HG03097 (cell line): ENCODE measurements around the gene CHRNA5.

Source experiments
- ATAC-seq: cut with Tn5 transposase; IDR thresholded peaks from one replicate; pipeline ENCODE4 v1.9.1; 2021; ENCODE audit not compliant: unreplicated experiment, low FRiP score

The CHRNA5 gene

DNA sequence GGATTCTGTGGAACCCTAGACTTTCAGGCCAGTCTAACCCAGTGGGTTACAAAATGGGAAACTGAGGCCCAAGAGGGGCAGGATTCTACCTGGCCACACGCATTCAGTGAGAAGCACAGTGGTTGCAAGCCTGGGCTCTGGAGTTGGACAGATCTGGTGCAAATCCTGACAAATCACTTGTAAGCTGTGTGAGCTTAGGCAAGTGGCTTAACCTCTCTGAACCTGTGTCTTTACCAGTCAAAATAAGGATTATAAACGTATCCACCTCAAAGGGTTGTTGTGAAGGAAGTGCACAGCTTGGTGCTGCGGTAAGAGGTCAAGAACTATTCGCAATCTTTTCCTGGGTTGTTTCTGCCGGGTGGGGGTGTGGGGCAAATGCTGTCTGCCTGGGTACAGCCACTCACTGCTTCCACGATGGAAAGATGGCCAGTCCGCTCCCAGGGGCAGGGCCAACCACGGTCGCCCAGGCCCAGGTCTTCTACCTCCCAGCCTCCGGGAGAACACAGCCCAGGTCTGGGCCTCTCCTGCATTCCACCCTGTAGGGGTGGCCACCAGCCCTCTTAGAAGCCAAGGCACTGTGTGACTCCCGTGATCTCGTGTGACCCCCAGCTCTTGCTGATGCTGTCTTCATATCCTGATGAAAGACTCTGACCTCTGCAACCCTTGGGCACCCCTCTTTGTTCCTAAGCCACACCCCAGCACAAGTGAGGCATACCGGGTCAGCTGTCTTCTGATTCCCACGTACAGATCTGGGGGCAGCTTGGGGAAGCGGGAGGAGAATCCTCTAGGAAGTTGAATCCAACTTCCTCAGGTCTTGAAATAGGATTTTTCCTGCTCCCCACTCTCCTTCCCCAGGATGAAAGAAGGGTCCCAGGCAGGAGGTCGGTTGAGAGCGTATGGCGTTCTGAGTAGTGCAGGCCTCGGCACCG, 54.0 kb downstream of the CHRNA5 start:
- no peak for ATAC-seq

GRCh38 chr15:78620021-78620526, 54.8 kb downstream of the CHRNA5 start:
- ATAC-seq, result no peak

DNA sequence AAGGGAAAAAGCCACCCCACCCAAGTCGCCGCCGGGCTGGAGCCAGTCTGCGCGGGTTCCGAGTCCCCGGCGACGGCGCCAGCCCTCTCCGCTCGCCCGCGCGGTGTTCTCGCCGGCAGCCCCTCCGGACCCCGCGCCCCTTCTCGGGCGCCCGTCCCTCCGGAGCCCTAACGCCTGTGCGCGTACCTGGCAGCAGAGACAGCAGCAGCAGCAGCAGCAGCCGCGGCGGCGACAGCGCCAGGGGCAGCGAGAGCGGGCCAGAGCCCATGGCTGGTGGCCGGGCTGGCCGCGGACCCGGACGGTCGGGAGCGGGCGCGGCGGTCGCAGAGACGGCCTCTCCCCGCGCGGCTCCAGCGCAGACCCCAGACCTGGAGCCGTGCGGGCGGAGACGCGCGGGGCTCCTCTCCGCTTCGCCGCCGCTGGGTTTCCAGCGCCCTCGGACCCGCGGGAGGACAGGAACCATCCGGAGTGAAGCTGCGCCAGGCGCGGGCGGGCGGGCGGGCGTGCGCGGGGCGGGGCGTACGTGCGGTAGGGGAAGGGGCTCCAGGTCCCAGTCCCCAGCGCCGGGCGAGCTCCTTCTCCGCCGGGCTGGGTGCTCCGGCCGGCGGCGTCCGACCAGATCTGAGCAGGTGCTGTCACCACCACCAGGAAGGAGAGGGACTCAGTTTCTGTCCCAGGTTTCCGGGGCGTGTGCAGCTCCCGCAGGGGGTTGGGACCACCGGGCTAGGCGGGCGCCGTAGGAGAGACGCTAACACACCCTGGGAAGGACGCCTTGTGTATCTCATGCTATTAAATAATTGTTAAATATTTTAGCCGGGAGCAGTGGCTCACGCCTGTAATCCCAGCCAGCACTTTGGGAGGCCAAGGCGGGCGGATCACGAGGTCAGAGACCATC, 55.5 kb downstream of the CHRNA5 start, which contains the start of gene CHRNA3:
CHRNA3 (minus strand) TSS at position 470 of the 895 bp plus-strand sequence; CDS start at position 268, 202 bp downstream.
- no peak for ATAC-seq

DNA sequence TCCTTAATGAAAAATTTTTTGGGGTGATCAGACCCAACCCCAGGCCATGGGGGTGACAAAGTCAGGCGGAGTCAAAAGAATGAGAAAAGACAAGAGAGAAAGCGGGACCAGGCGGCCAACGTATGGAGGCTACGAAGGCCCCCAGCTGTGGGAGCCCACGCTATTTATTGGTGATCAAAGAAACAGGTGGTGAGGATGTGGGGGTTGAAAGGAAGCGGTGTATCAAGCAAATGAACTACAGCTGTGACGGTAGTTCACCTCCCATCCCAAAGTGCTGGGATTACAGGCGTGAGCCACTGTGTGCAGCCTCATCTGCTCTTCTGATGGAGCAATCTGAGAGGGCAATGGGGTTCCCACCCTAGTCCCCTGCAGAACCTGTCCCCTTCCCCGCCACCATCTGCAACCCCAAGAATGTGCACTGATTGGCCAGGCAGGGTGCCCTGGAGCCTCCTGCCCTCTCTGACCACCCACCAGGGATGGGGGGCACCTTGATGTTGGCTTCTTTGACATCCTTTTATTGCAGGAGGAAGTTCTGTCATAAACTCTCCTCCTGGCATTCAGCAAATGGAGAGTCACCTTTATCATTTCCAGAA, 56.6 kb downstream of the CHRNA5 start:
- no peak for ATAC-seq

DNA sequence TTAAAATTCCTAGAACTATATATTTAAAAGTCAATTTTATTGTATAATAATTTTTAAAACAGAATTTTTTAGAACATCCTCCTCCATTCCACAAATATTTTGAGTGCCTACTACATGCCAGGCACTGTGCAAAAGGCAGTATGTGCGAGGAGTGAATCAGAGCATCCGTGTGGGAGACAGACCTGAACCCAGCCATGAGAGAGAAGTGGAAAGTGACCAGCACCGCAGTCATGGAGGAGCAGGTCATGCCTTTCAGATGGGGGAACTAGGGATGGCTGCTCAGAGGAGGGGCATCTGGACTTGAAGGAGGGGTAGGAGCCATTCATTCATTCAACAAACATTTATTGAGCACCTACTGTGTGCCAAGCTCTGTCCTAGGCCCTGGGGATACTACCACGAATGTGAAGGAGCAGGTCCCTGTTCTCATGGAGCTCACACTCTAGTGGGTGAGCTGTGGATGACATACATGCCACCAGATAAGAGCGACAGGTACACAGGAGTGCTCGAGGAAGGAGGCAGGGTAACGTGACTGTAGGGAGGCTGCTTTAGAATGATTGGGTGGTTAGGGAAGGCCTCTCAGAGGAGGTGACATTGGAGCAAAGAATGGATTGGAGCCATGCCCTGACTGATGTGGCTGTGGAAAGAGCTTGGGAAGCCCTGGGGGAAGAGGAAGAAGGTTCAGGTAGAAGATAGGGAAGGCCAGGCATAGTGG, 58.6 kb downstream of the CHRNA5 start:
- no peak for ATAC-seq

DNA sequence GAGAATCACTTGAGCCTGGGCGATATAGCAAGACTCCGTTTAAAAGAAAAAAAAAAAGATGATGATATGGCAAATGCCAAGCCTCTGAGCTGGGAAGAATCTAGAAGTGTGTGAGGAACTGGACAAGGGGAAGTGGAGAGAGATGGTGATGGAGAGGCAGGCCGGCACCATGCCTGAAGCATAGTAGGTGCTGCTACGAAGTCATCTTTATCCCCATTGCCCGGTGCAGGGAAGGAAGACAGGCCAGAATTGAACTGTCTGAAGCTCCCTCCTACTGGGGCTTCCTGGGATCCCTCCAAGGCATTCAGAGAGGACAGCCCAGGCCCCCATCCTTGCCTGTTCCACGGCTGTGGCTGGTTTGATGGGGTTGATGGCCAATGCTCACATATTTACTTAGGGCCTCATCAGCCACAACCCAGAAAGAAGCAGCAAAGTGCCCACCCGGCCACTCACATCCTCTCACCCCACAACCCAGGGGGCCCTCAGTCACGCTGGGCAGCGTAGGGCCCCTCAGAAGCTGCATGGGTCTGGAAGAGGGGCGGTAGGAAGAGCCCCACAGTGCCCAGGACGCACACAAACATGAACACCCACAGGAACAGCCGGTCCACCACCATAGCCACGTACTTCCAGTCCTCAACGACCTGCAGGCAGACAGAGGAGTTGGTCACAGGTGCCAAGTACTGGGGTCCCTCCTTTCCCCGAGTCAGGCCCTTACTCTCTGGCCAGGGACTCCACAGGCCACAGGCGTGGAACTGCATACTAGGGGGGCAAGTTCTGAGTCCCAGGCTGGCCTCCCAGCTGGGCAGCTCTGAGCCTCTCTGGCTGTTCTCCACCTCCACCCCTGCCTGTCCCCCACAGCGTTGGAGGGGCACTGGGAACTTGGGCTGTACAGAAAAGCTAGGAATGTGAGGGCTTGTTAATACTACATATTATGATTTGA, 59.6 kb downstream of the CHRNA5 start:
- no peak for ATAC-seq

DNA sequence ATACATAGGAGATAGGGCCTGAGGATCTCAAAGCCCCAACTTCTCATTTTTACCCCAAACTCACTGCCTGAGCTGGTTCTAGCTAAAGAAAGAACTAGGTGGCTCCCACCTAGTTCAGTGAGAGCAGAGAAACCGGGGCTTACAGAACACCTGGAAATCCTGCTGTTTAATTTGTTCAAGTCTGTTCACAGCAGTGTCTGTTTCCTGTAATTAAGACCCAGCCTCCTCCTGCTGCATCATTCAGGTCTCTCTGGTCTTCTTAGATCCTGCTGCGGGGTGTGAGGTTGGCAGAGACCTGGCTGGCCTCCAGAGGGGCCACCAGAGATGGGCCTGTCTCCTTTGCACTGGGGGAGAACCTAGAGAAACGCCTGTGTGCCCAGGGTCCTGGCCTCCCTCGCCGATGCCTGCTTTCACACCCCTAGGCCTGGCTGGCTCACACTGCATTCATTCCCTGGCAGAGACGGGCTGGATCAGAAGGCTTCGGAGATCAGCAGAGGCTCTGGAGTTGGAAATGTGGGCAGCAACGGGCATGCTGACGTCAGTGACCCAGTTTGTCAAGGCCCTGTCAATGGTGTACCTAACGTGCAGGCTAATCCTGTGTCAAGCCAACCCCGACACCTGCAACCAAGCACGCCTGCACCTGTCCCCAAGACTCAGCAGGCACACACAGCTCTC, 60.4 kb downstream of the CHRNA5 start:
- no peak for ATAC-seq

GRCh38 chr15:78626381-78626995, 61.2 kb downstream of the CHRNA5 start:
- no peak for ATAC-seq

- ATAC-seq, result no peak
Measured at GRCh38 chr15:78627348-78627747, 62.0 kb downstream of the CHRNA5 start.

DNA sequence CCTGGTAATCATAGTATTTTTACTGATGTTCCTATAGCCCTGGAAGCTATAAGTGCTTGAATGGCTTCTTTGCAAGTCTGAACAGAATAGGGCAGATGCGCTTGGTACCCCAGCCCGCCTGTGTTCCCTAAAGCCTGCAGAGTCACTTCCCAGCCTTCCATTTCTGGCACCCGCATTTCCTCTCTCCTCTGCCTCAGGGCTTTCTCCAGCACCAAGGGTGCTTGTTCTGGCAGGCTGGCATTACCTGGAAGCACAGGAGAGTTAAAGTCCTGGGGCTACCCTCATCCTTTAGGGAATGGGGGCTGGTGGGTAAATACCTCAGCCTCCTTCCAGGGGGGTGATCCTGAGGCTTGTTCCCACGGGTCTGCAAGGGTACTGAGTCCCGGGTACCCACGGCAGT, 62.9 kb downstream of the CHRNA5 start:
- no peak for ATAC-seq

- no peak for ATAC-seq
Measured at GRCh38 chr15:78629031-78629715, 63.9 kb downstream of the CHRNA5 start.

GRCh38 chr15:78629716-78630065, 64.4 kb downstream of the CHRNA5 start:
- ATAC-seq, result no peak

GRCh38 chr15:78630886-78631633, 65.7 kb downstream of the CHRNA5 start:
- no peak for ATAC-seq

DNA sequence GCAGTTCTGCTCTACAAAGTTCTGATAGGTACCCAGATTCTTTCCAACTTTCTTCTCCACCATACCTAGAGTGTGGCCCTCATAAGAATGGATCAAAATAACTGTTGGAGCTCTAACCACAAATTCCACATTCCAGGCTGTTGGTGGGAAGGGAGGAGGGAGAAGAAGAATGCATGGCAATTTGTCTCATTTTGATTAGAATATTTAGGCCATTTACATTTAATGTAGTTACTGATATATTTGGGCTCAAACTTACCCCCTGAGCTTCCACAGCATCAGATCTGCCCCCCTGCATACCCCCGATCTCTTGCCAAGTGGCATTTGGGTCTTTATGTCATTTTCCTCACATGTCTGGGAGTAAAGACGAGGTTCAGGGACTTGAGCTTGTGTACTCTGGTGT, 68.0 kb downstream of the CHRNA5 start:
- ATAC-seq, result no peak

DNA sequence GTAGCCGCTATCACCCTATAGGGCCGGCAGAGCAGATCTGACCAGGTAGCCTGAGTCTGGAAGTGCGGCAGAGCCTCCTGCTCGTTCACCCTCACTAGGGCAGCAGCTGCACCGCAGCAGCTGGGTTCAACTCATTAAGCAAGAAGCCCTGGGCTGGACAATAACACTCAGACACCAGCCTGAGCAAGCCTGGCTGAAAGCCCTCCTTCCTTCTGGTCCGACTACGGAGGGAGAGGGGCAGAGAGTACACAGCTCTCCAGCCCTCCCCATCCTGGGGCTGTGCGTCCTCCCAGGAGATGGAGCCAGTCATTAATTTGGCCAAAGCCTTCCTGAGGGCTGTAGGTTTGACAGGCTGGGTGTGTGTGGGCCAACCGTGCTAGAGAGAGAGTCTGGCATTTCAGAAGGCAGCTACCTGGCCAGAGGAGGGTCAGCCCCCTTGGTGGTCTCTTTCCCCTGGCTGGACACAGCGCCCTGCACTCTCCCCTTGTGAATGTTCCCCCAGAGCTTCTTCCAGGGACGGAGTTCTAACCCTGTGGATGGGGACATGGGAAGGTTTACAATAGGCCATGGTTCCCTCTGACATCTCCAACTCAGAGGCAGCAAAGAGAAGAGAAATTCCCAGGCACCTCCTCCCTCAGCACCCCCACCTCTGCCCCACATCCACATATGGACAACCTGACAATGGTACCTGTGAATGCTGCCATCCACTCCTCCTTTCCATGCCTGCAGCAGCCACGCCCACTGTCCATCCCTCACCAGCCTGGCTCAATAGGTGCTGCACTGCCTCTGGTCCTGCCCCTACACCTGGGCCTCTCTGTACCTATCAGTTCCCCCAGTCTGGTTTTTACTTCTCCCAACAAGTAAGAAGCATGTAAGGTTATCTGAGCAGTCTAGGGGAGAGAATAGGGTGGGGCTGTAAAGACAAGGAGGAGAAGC, 69.2 kb downstream of the CHRNA5 start:
- ATAC-seq, result no peak

DNA sequence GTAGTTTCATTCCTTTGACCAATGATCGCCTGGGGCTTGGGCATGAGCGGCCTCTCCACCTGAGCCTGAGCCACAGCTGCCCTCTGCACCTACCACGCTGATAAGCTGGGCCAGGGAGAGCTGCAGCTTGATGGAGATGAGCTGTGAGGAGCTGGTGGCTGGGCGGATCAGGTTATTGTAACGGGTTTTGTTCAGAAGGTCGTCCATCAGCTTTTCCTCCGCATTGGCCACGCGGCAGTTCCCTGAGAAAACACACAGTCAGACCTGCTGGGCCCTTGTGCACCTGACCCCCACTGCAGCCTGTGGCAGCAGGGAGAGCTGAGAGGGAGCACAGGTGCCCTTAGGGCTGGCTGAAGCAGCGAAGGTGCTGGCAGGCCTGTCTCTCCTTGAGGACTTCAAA, 70.0 kb downstream of the CHRNA5 start:
- ATAC-seq, result no peak
